Measurements from ENCODE around the gene FARSA.

The FARSA gene

DNA sequence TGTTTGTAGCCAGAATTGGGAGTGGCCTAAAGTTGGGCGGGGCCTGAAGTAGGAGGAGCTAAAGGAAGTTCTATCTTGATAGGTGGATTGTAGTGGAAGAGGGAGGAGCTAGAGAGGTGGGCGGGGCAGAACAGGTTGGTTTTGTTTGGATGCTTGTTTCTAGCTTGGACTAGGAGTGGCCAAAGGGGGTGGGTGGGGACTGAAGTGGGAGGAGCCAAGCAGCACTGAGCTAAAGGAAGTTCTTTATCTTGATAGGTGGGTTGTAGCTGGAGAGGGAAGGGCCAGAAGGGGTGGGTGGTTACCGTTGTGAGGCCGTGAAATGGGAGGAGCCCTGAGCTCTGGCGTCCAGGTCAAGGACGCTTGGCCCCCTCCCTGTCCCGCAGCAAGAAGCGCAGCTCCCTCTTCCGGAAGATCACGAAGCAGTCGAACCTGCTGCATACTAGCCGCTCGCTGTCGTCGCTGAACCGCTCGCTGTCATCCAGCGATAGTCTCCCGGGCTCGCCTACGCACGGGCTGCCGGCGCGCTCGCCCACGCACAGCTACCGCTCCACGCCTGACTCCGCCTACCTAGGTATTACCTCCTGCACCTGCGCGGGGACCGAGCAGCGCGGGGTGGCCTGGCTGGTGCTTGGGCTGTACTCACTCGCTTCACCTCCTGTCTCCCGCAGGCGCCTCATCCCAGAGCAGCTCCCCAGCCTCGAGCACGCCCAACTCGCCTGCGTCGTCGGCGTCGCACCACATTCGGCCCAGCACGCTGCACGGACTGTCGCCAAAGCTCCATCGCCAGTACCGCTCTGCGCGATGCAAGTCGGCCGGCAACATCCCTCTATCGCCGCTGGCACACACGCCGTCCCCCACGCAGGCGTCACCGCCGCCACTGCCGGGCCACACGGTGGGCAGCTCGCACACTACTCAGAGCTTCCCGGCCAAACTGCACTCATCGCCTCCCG, 60.3 kb downstream of the FARSA start:
- DNase-seq (ENCODE audit: extremely low spot score, insufficient read length, low read depth) = no peak
- FAIRE-seq = no peak
